Activated B cell treated with CpG ODN at 0.5 μM for 24 hours (primary cell): ENCODE measurements around the gene RAP2A. TPM values are rescaled to one million over a fixed set of nuclear protein-coding genes. Genes with fewer than 3 reads are reported as not detected.

Experiments used
- ATAC-seq: fragments of 200-7000 bp; cut with Tn5 transposase; one replicate; pipeline ENCODE4 v1.10.0; 2021; ENCODE audit warnings: low read depth, mild to moderate bottlenecking, moderate library complexity
- CTCF ChIA-PET: fragments of 350-600 bp; sonication (Branson Sonifier 250); formaldehyde crosslinking; loops from one replicate; lab custom pipeline; 2021; ENCODE audit warnings: antibody characterized with exemption; lab: Charles Lee
- POLR2A ChIA-PET: fragments of 350-600 bp; sonication (Branson Sonifier 250); formaldehyde crosslinking; loops from one replicate; lab custom pipeline; 2021; ENCODE audit warnings: antibody characterized with exemption; lab: Charles Lee
- DNase-seq: peaks from one replicate; pipeline ENCODE4 v3.0.0; 2022
- H3K27ac Mint-ChIP-seq: one replicate; pipeline ENCODE4 v1.8.0; 2020; ENCODE audit warnings: mixed read lengths
- H3K27me3 Mint-ChIP-seq: one replicate; pipeline ENCODE4 v1.8.0; 2021; ENCODE audit warnings: mixed read lengths
- H3K36me3 Mint-ChIP-seq: one replicate; pipeline ENCODE4 v1.8.0; 2021; ENCODE audit warnings: low read depth, mixed read lengths
- H3K4me1 Mint-ChIP-seq: one replicate; pipeline ENCODE4 v1.8.0; 2021; ENCODE audit warnings: mixed read lengths
- H3K4me3 Mint-ChIP-seq: one replicate; pipeline ENCODE4 v1.8.0; 2020; ENCODE audit warnings: mild to moderate bottlenecking, mixed read lengths
- H3K9me3 Mint-ChIP-seq: one replicate; pipeline ENCODE4 v1.8.0; 2020; ENCODE audit warnings: mixed read lengths
- CTCF ChIP-seq: fragments of 200-600 bp; IDR thresholded peaks from one replicate; pipeline ENCODE4 v1.8.0; 2022; ENCODE audit warnings: antibody characterized with exemption, mild to moderate bottlenecking
- intact Hi-C: fragments of 100-400 bp; cut with micrococcal nuclease; formaldehyde crosslinking; loops from one replicate; pipeline ENCODE4 v1.15.1; 2024
- total RNA-seq: library from RNA; stranded (reverse); gene quantifications from 2 replicates; pipeline ENCODE4 v1.2.3, GENCODE V29; 2022

RAP2A gene
- total RNA-seq, 1 donor from 2014 or later, result 29.8 TPM

DNA sequence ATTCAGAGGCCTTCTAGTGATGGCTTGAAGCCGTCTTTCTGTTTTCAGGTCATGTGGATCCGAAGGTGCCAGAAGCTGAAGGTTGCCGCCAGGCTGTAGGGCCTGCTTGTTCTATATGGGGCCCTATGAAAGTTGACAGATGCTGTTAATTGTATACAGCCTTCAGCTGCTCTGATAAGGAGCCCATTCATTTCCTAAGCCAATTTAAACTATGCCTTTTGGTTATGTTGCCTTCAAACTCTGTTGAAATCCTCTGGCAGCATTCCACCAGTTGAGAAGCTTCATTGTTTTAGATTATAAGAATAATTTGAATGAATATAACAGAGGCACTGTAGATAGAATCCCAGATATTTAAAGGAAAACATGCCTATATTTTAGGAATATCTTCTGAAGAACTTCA, 34.4 kb downstream of the RAP2A start:
- Mint-ChIP-seq H3K4me1 (peaks cover 3% of the 10 kb centered on the region), H3K4me3 (no peak overlapping the region), H3K27ac (no peak overlapping the region), H3K27me3 (no peaks in the 10 kb centered on the region), H3K36me3 (peaks cover 17% of the 10 kb centered on the region), H3K9me3 (no peaks in the 10 kb centered on the region)
- ATAC-seq (no peak), DNase-seq (no peak)
- ChIA-PET CTCF (no interaction called here), POLR2A (no interaction called here)
- intact Hi-C loops, result loop anchor here (10.0 kb wide), 1 partner anchor 1616 kb away; no protein-coding TSS in a partner anchor
- no peak for TF ChIP-seq CTCF

GRCh38 chr13:97471711-97472110, 37.7 kb downstream of the RAP2A start:
- ChIA-PET CTCF (no interaction called here), POLR2A (no interaction called here)
- intact Hi-C loops, result no loop called here
- no peak overlapping the region for H3K4me3 Mint-ChIP-seq
- no peak for ATAC-seq
- H3K27me3 Mint-ChIP-seq, result no peaks in the 10 kb centered on the region
- no peak for DNase-seq
- H3K9me3 Mint-ChIP-seq, result no peaks in the 10 kb centered on the region
- peaks cover 2% of the 10 kb centered on the region for H3K36me3 Mint-ChIP-seq
- TF ChIP-seq CTCF, result no peak
- H3K27ac Mint-ChIP-seq, result no peak overlapping the region
- H3K4me1 Mint-ChIP-seq, result peaks cover 3% of the 10 kb centered on the region

GRCh38 chr13:97474349-97474980, 40.5 kb downstream of the RAP2A start:
- Mint-ChIP-seq H3K27me3 (peaks cover 3% of the 10 kb centered on the region), H3K27ac (no peak overlapping the region), H3K4me3 (no peak overlapping the region), H3K4me1 (peaks cover 3% of the 10 kb centered on the region), H3K9me3 (no peaks in the 10 kb centered on the region), H3K36me3 (no peaks in the 10 kb centered on the region)
- ChIA-PET POLR2A (no interaction called here), CTCF (no interaction called here)
- no peak for DNase-seq
- no peak for ATAC-seq
- intact Hi-C loops, result no loop called here
- TF ChIP-seq CTCF, result no peak

DNA sequence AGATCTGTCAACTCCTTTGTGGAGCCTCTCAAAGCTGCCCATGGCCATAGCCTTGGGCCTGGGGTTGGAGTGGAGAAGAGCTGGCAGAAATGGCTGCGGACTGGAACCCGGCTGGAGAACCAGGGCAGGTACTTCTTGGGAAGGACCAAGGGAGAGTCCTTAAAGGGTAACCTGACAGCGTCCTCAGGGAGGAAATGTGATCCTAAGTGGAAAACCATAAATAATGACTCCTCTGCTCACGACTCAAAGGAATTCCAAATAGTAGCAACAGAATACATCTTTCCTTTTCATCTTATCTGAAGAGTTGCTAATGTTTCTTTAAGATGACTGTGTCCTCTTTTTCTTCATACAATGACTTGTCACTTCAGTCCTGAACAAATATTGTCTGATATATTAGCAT, 41.0 kb downstream of the RAP2A start:
- Mint-ChIP-seq H3K9me3 (no peaks in the 10 kb centered on the region), H3K27me3 (peaks cover 3% of the 10 kb centered on the region), H3K4me1 (peaks cover 3% of the 10 kb centered on the region), H3K4me3 (no peak overlapping the region), H3K36me3 (no peaks in the 10 kb centered on the region), H3K27ac (no peak overlapping the region)
- no peak for TF ChIP-seq CTCF
- ChIA-PET CTCF (no interaction called here), POLR2A (no interaction called here)
- intact Hi-C loops, result no loop called here
- DNase-seq, result no peak
- no peak for ATAC-seq

DNA sequence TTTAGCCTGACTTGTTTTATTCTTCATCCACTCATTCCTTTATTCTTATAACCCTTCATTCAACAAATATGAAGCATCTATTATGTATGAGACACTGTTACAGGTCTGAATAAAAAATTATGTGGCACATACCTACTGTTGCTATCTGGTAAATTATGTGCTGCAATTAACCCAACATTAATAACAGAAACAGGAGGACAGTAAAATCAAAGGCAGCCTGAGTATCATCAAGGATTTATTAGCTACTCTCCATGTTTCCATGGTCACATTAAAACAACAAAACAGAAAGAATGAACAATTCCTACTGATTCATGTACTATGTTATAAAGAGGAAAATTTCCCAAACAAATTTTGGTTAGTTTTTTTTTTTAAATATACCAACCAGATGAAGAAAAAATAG, 43.9 kb downstream of the RAP2A start:
- Mint-ChIP-seq H3K4me3 (no peak overlapping the region), H3K27ac (no peak overlapping the region), H3K4me1 (peaks cover 3% of the 10 kb centered on the region), H3K27me3 (peaks cover 3% of the 10 kb centered on the region), H3K36me3 (no peaks in the 10 kb centered on the region), H3K9me3 (no peaks in the 10 kb centered on the region)
- DNase-seq (no peak), ATAC-seq (no peak)
- ChIA-PET CTCF (no interaction called here), POLR2A (no interaction called here)
- no peak for TF ChIP-seq CTCF
- intact Hi-C loops, result no loop called here
